K562 treated with DMSO at 1 percent for 48 hours (cell line): ENCODE results near the gene PTPRC. TPM values are rescaled to one million over a fixed set of nuclear protein-coding genes. Genes with fewer than 3 reads are reported as not detected.

Experiments used
- total RNA-seq: library from RNA; unstranded; fragments of 300-600 nt; gene quantifications from 2 replicates; pipeline ENCODE4 v1.2.3, GENCODE V29; 2022; ENCODE audit warnings: low replicate concordance; ENCODE audit errors: extremely low read depth

Gene PTPRC, protein sequence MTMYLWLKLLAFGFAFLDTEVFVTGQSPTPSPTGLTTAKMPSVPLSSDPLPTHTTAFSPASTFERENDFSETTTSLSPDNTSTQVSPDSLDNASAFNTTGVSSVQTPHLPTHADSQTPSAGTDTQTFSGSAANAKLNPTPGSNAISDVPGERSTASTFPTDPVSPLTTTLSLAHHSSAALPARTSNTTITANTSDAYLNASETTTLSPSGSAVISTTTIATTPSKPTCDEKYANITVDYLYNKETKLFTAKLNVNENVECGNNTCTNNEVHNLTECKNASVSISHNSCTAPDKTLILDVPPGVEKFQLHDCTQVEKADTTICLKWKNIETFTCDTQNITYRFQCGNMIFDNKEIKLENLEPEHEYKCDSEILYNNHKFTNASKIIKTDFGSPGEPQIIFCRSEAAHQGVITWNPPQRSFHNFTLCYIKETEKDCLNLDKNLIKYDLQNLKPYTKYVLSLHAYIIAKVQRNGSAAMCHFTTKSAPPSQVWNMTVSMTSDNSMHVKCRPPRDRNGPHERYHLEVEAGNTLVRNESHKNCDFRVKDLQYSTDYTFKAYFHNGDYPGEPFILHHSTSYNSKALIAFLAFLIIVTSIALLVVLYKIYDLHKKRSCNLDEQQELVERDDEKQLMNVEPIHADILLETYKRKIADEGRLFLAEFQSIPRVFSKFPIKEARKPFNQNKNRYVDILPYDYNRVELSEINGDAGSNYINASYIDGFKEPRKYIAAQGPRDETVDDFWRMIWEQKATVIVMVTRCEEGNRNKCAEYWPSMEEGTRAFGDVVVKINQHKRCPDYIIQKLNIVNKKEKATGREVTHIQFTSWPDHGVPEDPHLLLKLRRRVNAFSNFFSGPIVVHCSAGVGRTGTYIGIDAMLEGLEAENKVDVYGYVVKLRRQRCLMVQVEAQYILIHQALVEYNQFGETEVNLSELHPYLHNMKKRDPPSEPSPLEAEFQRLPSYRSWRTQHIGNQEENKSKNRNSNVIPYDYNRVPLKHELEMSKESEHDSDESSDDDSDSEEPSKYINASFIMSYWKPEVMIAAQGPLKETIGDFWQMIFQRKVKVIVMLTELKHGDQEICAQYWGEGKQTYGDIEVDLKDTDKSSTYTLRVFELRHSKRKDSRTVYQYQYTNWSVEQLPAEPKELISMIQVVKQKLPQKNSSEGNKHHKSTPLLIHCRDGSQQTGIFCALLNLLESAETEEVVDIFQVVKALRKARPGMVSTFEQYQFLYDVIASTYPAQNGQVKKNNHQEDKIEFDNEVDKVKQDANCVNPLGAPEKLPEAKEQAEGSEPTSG (N-terminal part only)
- total RNA-seq = not detected in 2 replicates

DNA sequence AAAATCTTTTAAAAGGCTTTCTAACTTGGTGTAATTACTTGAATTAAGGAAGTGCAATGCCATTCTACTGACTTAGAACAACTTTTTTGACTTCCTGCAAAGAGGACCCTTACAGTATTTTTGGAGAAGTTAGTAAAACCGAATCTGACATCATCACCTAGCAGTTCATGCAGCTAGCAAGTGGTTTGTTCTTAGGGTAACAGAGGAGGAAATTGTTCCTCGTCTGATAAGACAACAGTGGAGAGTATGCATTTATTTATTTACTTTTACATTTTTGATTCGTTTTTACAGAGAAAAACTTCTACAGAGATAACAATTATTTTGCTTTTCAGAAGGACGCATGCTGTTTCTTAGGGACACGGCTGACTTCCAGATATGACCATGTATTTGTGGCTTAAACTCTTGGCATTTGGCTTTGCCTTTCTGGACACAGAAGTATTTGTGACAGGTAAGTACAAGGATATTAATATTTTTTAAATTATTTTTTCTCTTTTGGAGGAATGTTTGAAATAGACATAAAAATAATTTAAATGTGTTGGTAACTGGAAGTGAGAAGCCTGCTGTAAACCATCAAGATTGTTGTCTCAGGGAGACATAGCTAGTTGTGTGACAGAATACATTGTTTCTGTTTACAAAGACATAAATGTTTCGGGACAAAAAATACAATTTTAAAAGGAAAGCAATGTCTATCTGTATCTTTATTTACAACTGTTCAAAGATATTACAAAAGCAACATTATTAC lies at the start of gene PTPRC:
TSS of gene PTPRC (plus strand) at position 147 of the 742 bp plus-strand sequence. CDS start at position 376, 229 bp downstream.

Other genes starting within 250 kb of the PTPRC start
- not detected in 2 replicates for gene ATP6V1G3, start 98.4 kb upstream of the PTPRC start, total RNA-seq